ENCODE results near the gene ADORA2B.

DNA sequence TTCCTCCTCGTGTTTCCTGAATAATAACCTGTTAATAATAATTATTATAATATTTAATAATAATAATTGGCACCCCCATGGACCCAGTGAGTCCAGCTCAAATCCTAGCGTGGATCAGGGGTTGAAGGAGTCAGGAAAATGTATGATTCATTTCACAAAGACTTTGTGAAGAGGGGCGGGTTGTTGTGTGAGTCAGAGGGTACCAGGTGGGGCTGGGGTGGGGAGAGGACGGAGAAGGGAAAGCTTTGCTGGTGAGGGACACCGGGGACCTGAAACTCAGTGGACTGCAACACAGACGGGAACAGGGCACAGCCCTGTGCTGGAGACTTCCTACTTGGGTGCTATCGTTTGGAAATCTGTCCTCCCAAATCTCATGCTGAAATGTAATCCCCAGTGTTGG, 3.1 kb upstream of the ADORA2B start:
- no peak for TF ChIP-seq POLR2A (IDR thresholded peaks at IDR 0.05)
- no peak for TF ChIP-seq CTCF (IDR thresholded peaks at IDR 0.05)

Measured in adrenal gland (tissue), 5 donors.